DMS79 (cell line): ENCODE measurements around the gene HHAT.
A peak's percentile ranks its signal among the peaks of the same experiment; 100 is the strongest.

Experiments
- DNase-seq: peaks from one replicate; lab custom pipeline; 2025; lab: John Stamatoyannopoulos, UW

The HHAT gene

GRCh38 chr1:210328746-210329503 is at the start of gene HHAT:
HHAT (plus strand) TSS chr1:210328902; CDS start chr1:210348976, 20,074 bp downstream.
- peak; percentile 81 for DNase-seq

GRCh38 chr1:210280221-210280620 is 48.5 kb upstream of the HHAT start:
- DNase-seq = no peak

GRCh38 chr1:210288116-210288515 is 40.6 kb upstream of the HHAT start:
- DNase-seq = no peak

GRCh38 chr1:210289248-210289647 is 39.5 kb upstream of the HHAT start:
- DNase-seq = no peak

DNA sequence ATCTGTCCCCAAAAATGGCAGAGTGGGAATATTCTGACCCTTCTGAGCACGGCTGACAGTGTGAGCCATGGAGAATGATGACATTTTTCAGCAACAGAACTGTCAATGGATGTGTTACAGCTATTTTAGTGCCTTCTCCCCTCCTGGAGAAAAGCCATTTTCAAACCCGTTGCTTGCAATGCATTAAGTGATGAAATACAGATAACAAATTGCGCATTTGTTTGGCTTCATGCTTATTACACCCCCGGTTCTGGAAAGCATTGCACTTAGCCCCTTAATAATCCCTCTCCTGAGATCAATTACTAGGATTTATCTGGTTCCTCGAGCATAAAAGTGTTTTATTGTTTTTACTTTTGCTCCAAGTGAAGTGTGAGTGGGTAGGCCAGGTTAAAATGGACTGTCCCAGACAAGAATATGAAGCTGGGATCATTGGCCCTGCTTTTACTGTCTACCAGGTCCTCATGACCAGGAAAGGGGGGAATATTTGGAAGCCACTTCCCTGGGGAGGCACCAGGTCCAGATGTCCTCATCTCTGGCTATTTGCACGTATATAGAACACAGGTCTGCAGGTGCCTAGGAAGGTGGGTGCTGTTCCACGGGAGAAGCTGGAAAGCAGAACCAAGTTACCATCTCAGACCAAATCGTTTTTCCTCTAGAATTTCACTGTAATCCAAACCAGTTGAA is 37.5 kb upstream of the HHAT start:
- DNase-seq = no peak

DNA sequence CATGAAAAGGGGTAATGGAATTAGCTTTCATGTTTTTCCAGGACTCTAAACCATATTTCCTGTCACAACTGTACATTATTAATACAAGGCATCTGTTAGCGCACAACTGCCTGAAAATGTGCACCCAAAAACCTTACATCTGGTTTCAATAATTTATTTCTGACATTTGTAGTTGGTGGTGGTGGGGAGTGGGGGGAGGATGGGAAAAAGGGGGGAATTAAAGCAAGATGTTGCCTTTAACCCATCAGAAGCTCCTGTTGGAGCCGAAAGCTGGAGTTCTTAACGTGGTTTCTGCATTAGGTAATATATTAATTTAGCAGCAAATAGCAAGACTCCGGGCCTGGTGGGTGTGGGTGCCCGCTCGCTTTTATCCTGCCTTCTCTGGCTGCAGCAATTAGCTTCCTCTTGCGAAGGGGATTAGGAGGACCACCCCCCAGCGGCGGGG is 36.9 kb upstream of the HHAT start:
- DNase-seq = no peak

DNA sequence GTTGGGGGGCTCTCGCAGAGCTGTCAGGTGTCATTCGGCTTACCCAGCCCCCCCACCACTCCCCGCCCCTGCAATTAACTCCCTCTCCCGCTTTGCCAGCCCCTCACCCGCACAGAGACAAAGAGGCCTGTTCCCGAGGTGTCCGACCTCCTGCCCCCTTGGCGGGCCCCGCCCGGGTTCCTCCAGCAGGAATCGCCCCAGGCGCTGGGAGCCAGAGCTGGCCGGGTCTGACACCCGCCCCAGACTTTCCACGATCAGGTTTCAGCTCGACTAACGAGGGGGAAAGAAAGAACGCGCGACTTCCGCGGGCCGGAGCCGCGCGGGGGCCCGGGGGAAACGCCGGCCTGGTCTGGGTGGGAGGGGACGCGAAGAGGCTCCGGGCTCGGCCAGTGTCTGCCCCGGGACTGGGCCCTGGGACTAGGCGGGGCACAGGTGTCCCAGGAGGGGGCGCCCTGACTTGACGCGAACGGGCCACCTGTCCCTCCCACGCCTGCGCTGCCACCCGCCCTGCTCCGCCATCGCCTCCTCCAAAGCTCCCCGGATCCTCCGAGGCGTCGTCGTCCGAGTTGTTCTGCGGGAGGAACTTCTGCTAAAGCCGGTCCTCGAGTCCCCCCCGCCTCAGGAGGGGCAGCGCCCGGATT is 36.4 kb upstream of the HHAT start:
- peak; percentile 59 for DNase-seq

GRCh38 chr1:210293171-210293607 is 35.5 kb upstream of the HHAT start:
- no peak for DNase-seq

- DNase-seq = peak; percentile 50
Observed at GRCh38 chr1:210294999-210295745, 33.5 kb upstream of the HHAT start.

DNA sequence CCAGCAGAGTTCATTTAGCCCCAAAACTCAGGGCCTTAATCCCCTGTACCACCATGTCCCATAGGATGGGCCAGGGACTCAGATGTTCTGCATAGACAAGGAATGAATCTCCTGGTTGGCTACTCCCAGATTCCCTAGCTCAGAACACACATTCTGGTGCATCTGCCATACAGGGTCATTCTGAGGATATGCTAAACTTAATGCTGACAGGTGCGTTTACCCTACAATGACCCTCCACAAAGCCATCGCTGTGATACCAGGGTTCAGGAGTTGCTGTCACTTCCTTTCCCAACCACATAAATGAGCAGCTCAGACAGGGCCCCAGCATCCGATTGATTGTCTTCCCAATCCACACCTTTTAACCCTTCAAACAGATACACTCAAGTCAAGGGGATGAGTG is 32.0 kb upstream of the HHAT start:
- DNase-seq = no peak

- no peak for DNase-seq
Observed at GRCh38 chr1:210298296-210298695, 30.4 kb upstream of the HHAT start.

DNA sequence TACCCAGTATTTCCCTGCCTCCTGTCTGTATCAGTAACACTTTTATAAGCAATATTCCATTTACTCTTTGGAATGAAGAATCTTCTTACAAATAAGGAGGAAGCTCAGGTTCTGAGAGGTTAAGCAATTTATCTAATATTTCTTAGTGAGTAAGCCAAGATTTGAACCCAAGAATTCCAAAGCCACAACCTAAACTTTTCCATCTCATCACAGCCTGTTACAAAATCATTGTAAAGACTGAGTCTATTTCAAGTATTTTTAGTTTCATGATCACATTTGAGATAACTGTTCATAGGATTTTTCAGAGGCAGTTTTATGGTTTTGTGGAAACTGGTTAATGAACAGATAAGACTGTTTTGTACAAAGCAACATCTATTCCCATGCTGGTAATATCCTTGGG is 29.8 kb upstream of the HHAT start:
- no peak for DNase-seq

DNA sequence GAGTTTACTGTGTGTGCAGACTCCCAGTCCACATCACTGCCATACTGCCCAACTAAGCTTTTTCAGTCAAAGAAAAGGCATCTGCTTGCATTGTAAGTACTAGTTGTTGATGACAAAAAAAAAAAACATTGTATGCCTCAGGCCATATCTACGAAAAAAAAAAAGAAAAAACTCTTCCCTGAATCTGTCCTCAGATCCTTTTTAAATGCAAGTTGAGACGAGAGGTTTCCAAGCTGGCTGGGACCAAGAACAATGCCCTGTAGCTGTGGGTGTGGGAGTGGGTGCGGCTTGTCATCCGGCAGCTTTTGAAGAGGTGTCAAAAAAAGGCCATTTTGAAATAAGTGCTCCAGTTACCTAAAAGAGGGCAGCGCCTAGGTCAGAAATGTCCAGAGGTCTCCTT is 29.2 kb upstream of the HHAT start:
- DNase-seq = no peak

DNA sequence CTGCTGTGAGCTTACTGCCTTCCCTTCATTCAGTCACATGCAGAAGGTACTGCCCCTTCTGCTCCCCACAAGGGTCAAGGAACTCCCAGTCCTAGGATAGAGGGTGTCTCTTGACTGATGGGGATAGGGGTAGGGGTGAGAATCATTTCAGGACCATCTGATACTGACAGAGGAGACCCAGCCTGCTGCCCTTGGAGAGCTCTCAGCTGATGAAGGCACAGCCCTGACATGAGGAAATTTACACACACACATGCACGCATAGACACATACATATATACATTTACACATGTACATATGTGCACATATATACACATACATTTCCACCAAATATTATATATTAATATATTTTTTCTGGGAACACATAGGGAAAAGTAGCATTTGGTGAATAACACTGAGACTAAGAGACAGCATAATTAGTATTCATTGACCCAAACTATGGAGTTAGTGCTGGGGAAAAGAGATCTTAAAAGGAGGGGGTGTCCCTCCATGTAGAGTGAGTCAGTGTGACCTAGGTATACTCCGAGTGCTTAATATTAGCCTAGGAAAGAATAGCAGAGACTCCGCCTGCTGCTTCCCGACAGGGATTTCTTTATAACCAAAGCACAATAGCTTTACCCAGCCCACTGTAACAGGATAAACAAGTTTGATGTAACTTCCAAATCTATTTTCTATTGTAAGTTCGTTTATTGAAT is 27.6 kb upstream of the HHAT start:
- no peak for DNase-seq

GRCh38 chr1:210301615-210302000 is 27.1 kb upstream of the HHAT start:
- no peak for DNase-seq

DNA sequence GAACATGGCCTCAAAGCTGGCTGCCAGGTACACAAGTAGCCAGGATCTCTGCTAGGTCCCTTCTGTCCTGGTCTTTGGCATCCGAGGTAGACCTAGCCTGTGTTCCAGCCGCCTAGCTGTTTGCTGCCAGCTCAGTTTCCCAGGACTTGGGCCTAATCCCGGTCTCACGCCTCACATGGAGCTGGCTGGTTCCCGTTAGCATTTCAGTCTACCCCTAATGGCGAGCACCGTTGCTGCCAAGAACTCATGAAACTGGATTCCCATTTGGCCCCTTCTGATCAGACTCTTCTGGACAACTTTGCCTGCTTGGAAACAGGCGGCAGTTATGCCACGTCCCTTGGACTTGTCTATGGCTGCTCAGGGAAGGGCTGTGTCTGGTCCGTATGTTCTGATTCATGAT is 26.2 kb upstream of the HHAT start:
- DNase-seq = no peak

DNA sequence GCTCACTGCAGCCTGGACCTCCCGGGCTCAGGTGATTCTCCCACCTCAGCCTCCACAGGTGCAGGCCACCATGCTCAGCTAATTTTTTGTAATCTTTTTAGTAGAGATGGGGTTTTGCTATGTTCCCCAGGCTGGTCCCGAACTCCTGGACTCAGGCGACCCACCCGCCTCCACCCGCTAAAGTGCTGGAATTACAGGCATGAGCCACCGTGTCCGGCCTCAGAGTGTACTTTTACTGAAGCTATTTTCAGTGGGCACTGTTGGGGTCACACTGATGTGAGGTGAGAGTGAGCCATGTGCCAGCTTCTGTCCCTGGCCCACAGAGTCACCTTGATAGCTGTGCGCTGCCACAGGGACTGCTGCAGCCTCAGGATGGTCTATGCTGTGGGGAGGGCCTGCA is 25.3 kb upstream of the HHAT start:
- no peak for DNase-seq

GRCh38 chr1:210310562-210311153 is 18.0 kb upstream of the HHAT start:
- DNase-seq = no peak

GRCh38 chr1:210311726-210312493 is 16.8 kb upstream of the HHAT start:
- DNase-seq = no peak

DNA sequence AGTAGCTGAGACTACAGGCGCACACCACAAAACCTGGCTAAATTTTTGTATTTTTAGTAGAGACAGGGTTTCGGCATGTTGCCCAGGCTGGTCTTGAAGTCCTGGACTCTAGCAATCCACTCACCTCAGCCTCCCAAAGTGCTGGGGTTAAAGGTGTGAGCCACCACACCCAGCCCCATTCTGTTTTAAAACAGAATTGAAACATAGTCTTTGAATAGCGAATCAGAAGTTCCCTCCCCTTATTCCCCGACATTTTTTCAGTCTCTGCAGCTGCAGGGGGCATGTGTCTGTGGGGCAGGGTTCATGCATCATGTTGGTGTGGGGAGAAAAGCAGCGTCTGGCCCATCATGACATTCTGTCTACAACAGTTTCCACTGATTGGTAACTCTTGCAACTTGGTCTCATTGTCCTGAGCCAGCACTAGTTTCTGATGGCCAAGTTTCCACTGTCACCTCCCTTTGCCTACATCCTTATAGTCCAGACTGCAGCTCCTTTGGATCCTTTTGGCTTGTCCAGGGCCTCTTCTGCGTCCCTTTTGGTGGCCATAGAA is 15.6 kb upstream of the HHAT start:
- no peak for DNase-seq
